ENCODE measurements around the gene CLIC4. TPM values are rescaled to one million over a fixed set of nuclear protein-coding genes. Genes with fewer than 3 reads are reported as not detected.

Gene CLIC4
- total and polyA plus RNA-seq, 4 experiments from 2014 or later, result 0.62 to 3.8 (median 2.4) TPM

DNA sequence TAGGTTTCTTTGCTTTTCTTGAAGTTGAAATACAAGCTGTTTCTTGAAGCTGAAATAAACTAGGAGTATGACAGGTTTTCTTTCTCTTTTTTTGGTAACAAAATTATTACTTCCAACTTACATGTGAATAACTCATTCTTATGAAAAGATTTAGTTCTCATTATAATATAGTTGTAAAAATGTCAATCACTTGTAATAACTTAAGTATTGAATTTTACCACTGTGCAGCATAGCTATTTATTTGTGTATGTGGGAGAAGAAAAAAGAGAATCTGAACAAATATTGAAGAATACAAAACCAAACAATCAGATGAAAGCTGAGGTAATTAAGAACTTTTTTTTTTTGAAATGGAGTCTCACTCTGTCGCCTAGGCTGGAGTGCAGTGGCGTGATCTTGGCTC, 11.1 kb downstream of the CLIC4 start:
- no peak overlapping the region for H3K4me3 Mint-ChIP-seq
- DNase-seq, result no peak
- H3K27me3 ChIP-seq (ENCODE audit: insufficient read depth, low read length), result peaks cover 9% of the 10 kb centered on the region
- no peak overlapping the region for H3K27ac Mint-ChIP-seq
- H3K27ac ChIP-seq (ENCODE audit: low read depth, low read length), result no peak overlapping the region
- CTCF ChIA-PET (ENCODE audit: partially characterized antibody), result interaction anchor here (0.6 to 1.1 kb wide), 3 partner anchors 10 to 67 kb away, joined by 3 read pairs; partner anchors contain the start of gene CLIC4
- peaks cover 2 to 4% of the 10 kb centered on the region in 2 donors for H3K27me3 Mint-ChIP-seq
- H3K9me3 Mint-ChIP-seq, result no peaks in the 10 kb centered on the region
- H3K4me1 Mint-ChIP-seq, result no peaks in the 10 kb centered on the region
- H3K9me3 ChIP-seq (ENCODE audit: control insufficient read depth in 1 of 2, low read length in 2 of 2), result no peaks in the 10 kb centered on the region
- no peak overlapping the region for H3K4me3 ChIP-seq (ENCODE audit: low read length in 2 of 2)
- no peaks in the 10 kb centered on the region for H3K4me1 ChIP-seq (ENCODE audit: insufficient read depth, low read length)
- intact Hi-C loops (cut with micrococcal nuclease), result no loop called here
- POLR2A ChIA-PET (ENCODE audit: partially characterized antibody), result interaction anchor here (1.1 kb wide), 1 partner anchor 11 kb away, joined by 7 read pairs; the partner anchor contains the start of gene CLIC4
- no peaks in the 10 kb centered on the region for H3K36me3 Mint-ChIP-seq
- no peaks in the 10 kb centered on the region for H3K36me3 ChIP-seq (ENCODE audit: insufficient read depth, low read length)

DNA sequence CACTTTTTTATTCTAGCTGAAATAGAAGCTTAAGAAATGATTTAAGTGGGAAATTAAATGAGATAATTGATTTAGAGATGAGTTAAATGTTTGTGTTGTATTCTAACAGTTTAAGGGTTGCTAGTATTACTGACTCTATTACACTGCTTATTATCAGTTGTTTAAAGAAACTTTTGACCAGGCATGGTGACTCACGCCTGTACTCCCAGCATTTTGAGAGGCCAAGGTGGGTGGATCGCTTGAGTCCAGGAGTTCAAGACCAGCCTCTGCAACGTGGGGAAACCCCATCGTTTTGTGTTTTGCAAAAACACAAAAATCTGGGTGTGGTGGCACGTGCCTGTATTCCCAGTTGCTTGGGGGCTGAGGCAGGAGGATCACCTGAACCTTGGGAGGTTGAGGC, 14.2 kb downstream of the CLIC4 start:
- Histone ChIP-seq H3K27me3 (ENCODE audit: insufficient read depth, low read length) (peaks cover 9% of the 10 kb centered on the region), H3K4me3 (ENCODE audit: low read length in 2 of 2) (no peak overlapping the region), H3K36me3 (ENCODE audit: insufficient read depth, low read length) (no peaks in the 10 kb centered on the region), H3K9me3 (ENCODE audit: control insufficient read depth in 1 of 2, low read length in 2 of 2) (no peaks in the 10 kb centered on the region), H3K27ac (ENCODE audit: low read depth, low read length) (no peak overlapping the region), H3K4me1 (ENCODE audit: insufficient read depth, low read length) (no peaks in the 10 kb centered on the region)
- CTCF ChIA-PET (ENCODE audit: partially characterized antibody), result no interaction called here
- intact Hi-C loops (cut with micrococcal nuclease), result no loop called here
- H3K4me3 Mint-ChIP-seq, result no peak overlapping the region
- H3K27ac Mint-ChIP-seq, result no peak overlapping the region
- no peaks in the 10 kb centered on the region for H3K9me3 Mint-ChIP-seq
- no peak for DNase-seq
- no peaks in the 10 kb centered on the region for H3K4me1 Mint-ChIP-seq
- H3K36me3 Mint-ChIP-seq, result no peaks in the 10 kb centered on the region
- POLR2A ChIA-PET (ENCODE audit: partially characterized antibody), result no interaction called here
- H3K27me3 Mint-ChIP-seq, result no peaks in the 10 kb centered on the region

DNA sequence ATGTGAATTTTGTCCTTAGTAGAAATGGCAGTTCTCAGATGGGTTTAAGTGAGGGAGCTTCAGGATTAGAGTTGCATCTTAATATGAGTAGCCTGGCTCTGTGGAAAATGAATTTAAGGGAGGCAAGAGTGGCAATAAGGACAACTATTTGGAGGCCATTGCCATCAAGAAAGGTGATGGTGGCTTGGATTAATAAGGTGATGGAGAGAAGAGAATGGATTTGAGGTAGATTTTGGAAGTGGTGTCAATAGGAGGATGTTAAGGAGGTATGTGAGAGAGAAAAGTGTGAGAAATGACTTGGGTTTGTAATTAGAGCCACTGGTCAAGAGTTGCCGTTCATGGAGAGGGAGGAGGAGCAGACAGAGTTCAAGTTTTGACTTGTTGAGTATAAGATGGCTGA, 16.3 kb downstream of the CLIC4 start:
- no peak overlapping the region for H3K4me3 Mint-ChIP-seq
- H3K27ac Mint-ChIP-seq, result no peak overlapping the region
- H3K4me3 ChIP-seq (ENCODE audit: low read length in 2 of 2), result no peak overlapping the region

GRCh38 chr1:24762133-24762676, 17.0 kb downstream of the CLIC4 start:
- Mint-ChIP-seq H3K4me1 (no peaks in the 10 kb centered on the region), H3K27me3 (no peaks in the 10 kb centered on the region), H3K36me3 (no peaks in the 10 kb centered on the region), H3K27ac (no peak overlapping the region), H3K4me3 (no peak overlapping the region), H3K9me3 (no peaks in the 10 kb centered on the region)
- peaks cover 9% of the 10 kb centered on the region for H3K27me3 ChIP-seq (ENCODE audit: insufficient read depth, low read length)
- H3K27ac ChIP-seq (ENCODE audit: low read depth, low read length), result no peak overlapping the region
- no peaks in the 10 kb centered on the region for H3K4me1 ChIP-seq (ENCODE audit: insufficient read depth, low read length)
- no peaks in the 10 kb centered on the region for H3K9me3 ChIP-seq (ENCODE audit: control insufficient read depth in 1 of 2, low read length in 2 of 2)
- no peak overlapping the region for H3K4me3 ChIP-seq (ENCODE audit: low read length in 2 of 2)
- CTCF ChIA-PET (ENCODE audit: partially characterized antibody), result interaction anchor here (1.9 kb wide), 1 partner anchor 73 kb away, joined by 6 read pairs; no protein-coding TSS in a partner anchor
- intact Hi-C loops (cut with micrococcal nuclease), result no loop called here
- no peak for DNase-seq
- H3K36me3 ChIP-seq (ENCODE audit: insufficient read depth, low read length), result no peaks in the 10 kb centered on the region
- POLR2A ChIA-PET (ENCODE audit: partially characterized antibody), result no interaction called here

More for the DNA sequence above, 16.3 kb downstream of the CLIC4 start:
- ChIA-PET CTCF (ENCODE audit: partially characterized antibody) (no interaction called here), POLR2A (ENCODE audit: partially characterized antibody) (no interaction called here)
- H3K9me3 ChIP-seq (ENCODE audit: control insufficient read depth in 1 of 2, low read length in 2 of 2), result no peaks in the 10 kb centered on the region
- Mint-ChIP-seq H3K9me3 (no peaks in the 10 kb centered on the region), H3K27me3 (no peaks in the 10 kb centered on the region), H3K4me1 (no peaks in the 10 kb centered on the region), H3K36me3 (no peaks in the 10 kb centered on the region)
- H3K27me3 ChIP-seq (ENCODE audit: insufficient read depth, low read length), result peaks cover 9% of the 10 kb centered on the region
- H3K36me3 ChIP-seq (ENCODE audit: insufficient read depth, low read length), result no peaks in the 10 kb centered on the region
- H3K27ac ChIP-seq (ENCODE audit: low read depth, low read length), result no peak overlapping the region
- intact Hi-C loops (cut with micrococcal nuclease), result no loop called here
- H3K4me1 ChIP-seq (ENCODE audit: insufficient read depth, low read length), result no peaks in the 10 kb centered on the region
- DNase-seq, result no peak

- no peaks in the 10 kb centered on the region for H3K9me3 Mint-ChIP-seq
- no peak for DNase-seq
- peaks cover 9% of the 10 kb centered on the region for H3K27me3 ChIP-seq (ENCODE audit: insufficient read depth, low read length)
- H3K27ac ChIP-seq (ENCODE audit: low read depth, low read length), result no peak overlapping the region
- H3K27ac Mint-ChIP-seq, result no peak overlapping the region
- no peaks in the 10 kb centered on the region for H3K27me3 Mint-ChIP-seq
- no peaks in the 10 kb centered on the region for H3K36me3 ChIP-seq (ENCODE audit: insufficient read depth, low read length)
- H3K4me3 Mint-ChIP-seq, result no peak overlapping the region
- H3K9me3 ChIP-seq (ENCODE audit: control insufficient read depth in 1 of 2, low read length in 2 of 2), result no peaks in the 10 kb centered on the region
- H3K4me1 Mint-ChIP-seq, result no peaks in the 10 kb centered on the region
- ChIA-PET POLR2A (ENCODE audit: partially characterized antibody) (no interaction called here), CTCF (ENCODE audit: partially characterized antibody) (interaction anchor here (1.9 kb wide), 1 partner anchor 75 kb away, joined by 6 read pairs; no protein-coding TSS in a partner anchor)
- H3K36me3 Mint-ChIP-seq, result no peaks in the 10 kb centered on the region
- H3K4me3 ChIP-seq (ENCODE audit: low read length in 2 of 2), result no peak overlapping the region
- intact Hi-C loops (cut with micrococcal nuclease), result no loop called here
- no peaks in the 10 kb centered on the region for H3K4me1 ChIP-seq (ENCODE audit: insufficient read depth, low read length)
These were observed 18.4 kb downstream of the CLIC4 start for GRCh38 chr1:24763671-24764070.

- Mint-ChIP-seq H3K9me3 (no peaks in the 10 kb centered on the region), H3K4me3 (no peak overlapping the region), H3K4me1 (no peaks in the 10 kb centered on the region), H3K27ac (no peak overlapping the region), H3K27me3 (no peaks in the 10 kb centered on the region), H3K36me3 (no peaks in the 10 kb centered on the region)
- intact Hi-C loops (cut with micrococcal nuclease), result no loop called here
- Histone ChIP-seq H3K27ac (ENCODE audit: low read depth, low read length) (no peak overlapping the region), H3K4me1 (ENCODE audit: insufficient read depth, low read length) (no peaks in the 10 kb centered on the region), H3K4me3 (ENCODE audit: low read length in 2 of 2) (no peak overlapping the region), H3K36me3 (ENCODE audit: insufficient read depth, low read length) (no peaks in the 10 kb centered on the region), H3K9me3 (ENCODE audit: control insufficient read depth in 1 of 2, low read length in 2 of 2) (no peaks in the 10 kb centered on the region), H3K27me3 (ENCODE audit: insufficient read depth, low read length) (peaks cover 5% of the 10 kb centered on the region)
- POLR2A ChIA-PET (ENCODE audit: partially characterized antibody), result no interaction called here
- DNase-seq, result no peak
- CTCF ChIA-PET (ENCODE audit: partially characterized antibody), result no interaction called here
These were observed 19.2 kb downstream of the CLIC4 start for GRCh38 chr1:24764439-24764838.

GRCh38 chr1:24764848-24765247, 19.6 kb downstream of the CLIC4 start:
- DNase-seq, result no peak
- Mint-ChIP-seq H3K4me1 (no peaks in the 10 kb centered on the region), H3K9me3 (no peaks in the 10 kb centered on the region), H3K27ac (no peak overlapping the region), H3K27me3 (no peaks in the 10 kb centered on the region), H3K4me3 (no peak overlapping the region), H3K36me3 (no peaks in the 10 kb centered on the region)
- peaks cover under 1% of the 10 kb centered on the region for H3K27me3 ChIP-seq (ENCODE audit: insufficient read depth, low read length)
- H3K9me3 ChIP-seq (ENCODE audit: control insufficient read depth in 1 of 2, low read length in 2 of 2), result no peaks in the 10 kb centered on the region
- H3K4me3 ChIP-seq (ENCODE audit: low read length in 2 of 2), result no peak overlapping the region
- intact Hi-C loops (cut with micrococcal nuclease), result no loop called here
- no peaks in the 10 kb centered on the region for H3K4me1 ChIP-seq (ENCODE audit: insufficient read depth, low read length)
- H3K27ac ChIP-seq (ENCODE audit: low read depth, low read length), result no peak overlapping the region
- POLR2A ChIA-PET (ENCODE audit: partially characterized antibody), result no interaction called here
- no peaks in the 10 kb centered on the region for H3K36me3 ChIP-seq (ENCODE audit: insufficient read depth, low read length)
- CTCF ChIA-PET (ENCODE audit: partially characterized antibody), result no interaction called here

All from CD4-positive, alpha-beta memory T cell (primary cell).